Renal cortex interstitium (tissue), 11 donors: ENCODE data around the gene MACROD2. TPM values are rescaled to one million over a fixed set of nuclear protein-coding genes. Genes with fewer than 3 reads are reported as not detected.

Source experiments
- DNase-seq, 11 donors: peaks; one replicate each; pipeline ENCODE4 v3.0.0-alpha.2; 2013; ENCODE audit warnings: low read depth in 9 of 11, low spot score in 4 of 11; ENCODE audit errors: extremely low read depth in 1 of 11
- polyA plus RNA-seq, 3 donors: library from polyadenylated mRNA; unstranded; fragments of 120-200 nt; gene quantifications; one replicate each; pipeline ENCODE4 v1.2.1, GENCODE V29; 2013; ENCODE audit not compliant: insufficient read length in 3 of 3

MACROD2 gene
- polyA plus RNA-seq, 3 donors = 12.2 to 14.6 (median 14.0) TPM

DNA sequence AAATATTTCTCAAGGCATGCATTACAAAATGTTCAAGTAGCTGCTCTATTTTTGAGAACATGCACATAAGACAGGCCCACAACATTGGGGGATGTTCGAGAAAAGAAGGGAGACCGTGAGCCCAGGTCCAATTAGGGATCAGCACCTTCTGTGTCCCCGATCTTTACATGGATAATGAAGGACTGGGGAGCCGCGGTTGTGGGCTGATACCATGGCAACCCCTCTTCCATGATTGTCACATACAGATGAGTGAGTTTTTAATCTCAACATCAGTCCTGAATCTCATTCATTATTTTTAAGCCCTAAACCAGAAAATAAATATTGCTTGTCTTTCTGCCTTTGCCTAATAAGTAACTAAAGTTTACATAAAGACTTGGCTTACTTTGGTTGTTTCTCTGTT lies 1642.2 kb downstream of the MACROD2 start:
- DNase-seq = no peak

DNA sequence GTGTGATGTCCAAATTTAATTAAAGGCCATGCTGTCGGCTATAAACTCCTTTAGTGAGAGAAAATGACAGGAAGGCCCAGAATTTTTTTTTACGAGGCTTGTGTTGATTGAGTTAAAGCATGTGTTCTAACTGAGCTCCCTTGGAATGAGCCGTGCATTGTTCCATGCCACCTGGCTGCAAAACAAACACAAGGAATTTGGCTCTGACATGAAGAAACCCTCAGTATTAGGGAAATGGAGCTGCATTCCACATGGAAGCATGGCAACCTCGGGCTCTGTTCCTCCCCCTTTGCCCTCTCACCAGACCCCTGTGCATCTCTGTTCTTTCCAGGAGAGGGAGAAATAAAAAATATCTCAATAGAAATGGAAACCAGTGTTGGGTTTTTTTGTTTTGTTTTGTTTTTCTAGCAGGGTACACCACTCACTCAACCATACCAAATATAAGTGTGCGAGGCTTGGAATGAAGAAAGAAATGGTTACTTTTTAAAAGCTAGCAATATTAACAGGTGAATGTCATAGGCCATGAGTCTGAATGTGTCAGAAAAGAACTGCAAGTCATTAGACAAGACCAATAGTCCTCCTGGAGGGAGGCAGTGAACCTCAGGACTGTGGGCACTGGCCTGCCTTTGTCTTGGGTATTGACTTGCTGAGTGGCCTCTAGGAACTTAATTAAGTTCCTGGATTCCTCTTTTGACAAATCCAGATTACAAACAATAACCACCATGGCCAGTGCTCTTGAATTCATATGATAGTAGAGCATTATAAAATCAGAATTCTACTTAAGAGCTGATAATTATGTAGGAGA lies 1642.8 kb downstream of the MACROD2 start:
- peak in 8 of 11 donors; percentile 27 to 70 (median 47) for DNase-seq

DNA sequence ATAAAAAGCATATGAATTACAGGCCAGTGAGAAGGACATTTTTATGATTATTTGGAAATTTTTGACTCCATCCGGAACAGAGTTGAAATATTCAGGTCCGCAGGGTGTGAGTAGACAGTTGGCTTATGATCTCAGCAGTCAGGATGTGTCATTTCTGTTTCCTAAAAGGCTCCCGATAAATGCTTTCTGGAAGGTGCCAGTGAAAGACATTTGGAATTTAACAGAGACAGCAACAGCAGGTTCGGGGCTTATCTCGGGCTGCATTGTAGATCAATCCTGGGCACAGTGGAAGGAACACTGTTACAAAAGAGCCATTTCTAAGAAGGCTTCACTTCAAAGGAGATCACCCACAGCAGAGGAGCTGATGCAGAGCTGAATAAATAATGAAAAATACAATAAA lies 1643.5 kb downstream of the MACROD2 start:
- no peak for DNase-seq

DNA sequence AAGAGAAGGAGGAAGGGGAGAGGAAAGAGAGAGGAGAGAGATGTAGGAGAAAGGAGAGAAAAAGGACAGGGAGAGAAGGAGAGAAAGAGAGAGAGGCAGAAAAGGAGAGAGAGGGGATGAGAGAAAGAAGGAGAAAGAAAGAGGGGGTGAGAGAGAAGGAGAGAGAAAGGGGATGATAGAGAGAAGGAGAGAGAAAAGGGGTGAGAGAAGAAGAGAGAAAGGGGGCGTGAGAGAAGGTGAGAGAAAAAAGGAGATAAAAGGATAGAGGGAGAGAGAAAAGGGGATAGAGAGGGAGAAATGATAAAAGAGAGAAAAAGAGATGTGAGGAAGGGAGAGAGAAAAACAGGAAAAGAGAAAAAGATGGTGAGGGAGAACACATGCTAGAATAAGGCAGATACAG lies 1644.5 kb downstream of the MACROD2 start:
- no peak for DNase-seq

DNA sequence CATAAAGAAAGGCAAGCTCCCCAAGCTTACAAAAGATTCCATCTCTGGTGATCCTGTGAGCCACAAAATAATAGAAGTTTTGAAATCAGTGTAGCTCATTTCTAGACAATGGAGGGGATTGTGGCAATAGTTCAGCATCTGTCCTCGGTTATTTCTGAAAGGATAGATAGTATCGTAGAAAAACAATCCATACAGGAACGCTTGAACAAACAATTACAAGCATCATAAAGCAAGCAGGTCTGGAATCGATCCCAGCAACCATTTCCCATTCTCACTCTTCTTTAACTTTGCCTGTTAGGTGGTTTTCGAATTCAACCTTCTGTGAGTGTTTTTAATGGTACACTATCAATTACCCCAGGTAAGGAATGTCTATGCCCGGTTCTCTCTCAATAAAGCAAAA lies 1646.8 kb downstream of the MACROD2 start:
- no peak for DNase-seq

DNA sequence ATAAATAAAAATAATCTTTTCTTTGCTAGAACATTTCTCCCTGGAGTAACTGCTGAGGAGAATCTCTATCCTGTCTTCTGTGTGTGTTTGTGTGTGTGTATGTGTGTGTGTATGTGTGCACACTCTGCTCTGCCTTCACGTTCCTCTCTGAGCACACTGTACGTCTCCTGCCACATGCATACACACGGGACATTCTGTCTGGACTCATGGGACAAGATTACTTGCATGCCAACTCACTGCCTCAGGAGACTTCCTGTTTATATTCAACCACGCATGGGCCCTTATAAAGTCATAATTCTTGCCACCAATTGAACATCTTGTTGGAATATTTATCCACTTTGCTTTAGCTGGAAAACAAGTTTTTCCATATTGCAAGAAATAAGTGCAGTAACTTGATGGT lies 1647.4 kb downstream of the MACROD2 start:
- DNase-seq = no peak

DNA sequence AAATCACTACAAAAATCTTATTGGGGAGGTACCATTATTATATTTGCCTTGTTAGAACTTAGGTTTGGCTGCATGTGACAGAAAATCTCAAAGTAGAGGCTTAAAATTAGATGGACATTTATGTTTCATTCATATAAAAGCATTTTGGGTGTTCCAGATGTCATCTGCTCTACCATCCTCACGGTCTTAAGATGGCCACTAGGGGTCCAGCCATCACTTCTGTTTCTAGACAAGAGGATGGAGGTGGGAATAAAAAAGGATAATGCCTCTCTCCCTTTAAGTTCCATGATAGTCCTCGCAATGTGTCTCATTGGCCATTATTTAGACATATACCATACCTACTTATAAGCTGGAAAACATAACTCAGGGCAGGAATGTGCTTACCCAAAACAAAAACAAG lies 1648.4 kb downstream of the MACROD2 start:
- no peak for DNase-seq

DNA sequence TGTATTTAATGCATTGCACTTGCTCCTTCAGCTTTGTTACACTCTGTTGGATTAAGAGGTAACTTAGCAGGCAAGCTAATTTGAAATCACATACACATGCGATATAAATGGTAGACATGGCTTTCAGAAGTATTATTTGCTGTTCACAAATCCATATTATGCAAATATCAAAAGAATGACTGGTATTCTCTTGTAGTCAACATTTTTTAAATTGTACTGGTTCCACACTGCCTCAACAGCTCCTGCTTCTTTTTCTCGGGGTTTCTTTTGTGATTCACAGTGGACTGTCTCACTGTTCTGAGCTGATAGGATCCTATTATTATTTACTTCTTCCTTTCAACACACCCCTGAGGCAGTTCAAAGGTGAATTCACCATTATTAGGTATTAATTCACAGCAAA lies 1650.5 kb downstream of the MACROD2 start:
- no peak for DNase-seq

DNA sequence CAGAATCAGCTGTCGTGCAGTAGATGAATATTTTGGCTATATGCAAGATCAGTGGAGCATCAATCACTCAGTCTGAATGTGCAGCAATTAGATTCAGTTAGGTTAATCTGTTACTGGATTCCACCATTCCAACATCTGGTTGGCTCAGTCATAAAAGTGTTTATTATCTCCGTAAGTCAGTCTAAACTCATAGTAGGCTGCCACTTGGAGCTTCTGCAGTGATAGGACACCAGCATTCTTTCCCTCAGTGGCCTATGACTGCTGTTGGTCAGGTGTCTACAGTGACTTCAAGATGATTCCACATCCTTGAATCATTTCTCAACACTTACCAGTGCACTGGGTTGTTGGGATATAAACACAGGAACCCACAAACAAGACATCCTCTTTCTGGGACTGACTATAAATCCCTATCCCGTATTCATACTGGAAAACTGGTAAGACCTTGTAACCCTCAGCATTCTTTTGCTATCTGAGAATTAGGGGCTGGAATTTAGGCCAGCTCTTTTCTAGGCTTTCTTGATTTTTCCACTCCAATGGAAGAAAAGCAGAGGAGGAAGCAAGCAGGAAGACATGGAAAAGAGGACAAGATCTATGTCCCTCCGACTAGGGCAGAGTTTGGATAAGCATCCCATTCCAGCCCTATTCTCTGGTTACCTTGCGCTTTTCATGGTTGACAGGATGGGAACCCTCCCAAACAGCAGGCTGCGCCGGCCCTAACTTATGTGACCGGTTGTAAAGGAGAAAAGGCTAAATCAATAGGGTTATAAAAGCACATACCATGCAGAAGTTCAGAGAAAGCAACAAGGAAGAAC lies 1658.3 kb downstream of the MACROD2 start:
- DNase-seq = no peak

DNA sequence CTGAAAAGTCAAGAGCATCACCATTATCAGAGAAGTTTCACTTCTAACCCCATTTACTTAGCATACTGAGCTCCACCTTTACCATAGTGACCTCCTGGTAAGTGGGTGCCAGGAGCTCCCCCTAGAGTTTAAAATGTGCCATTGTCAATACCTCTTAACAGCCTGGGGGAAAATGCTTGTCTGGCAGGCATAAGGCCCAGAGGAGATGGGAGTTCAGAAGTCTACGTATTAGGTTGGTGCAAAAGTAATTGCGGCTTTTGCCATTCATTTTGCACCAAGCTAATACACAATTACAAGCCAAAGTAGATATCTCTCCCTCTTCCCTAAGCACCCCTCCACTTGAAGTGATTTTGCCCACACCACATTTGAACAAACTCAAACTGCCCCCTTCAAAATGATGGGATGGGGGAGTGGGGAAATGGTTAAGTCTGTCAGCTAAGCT lies 1658.9 kb downstream of the MACROD2 start:
- DNase-seq = peak in 2 of 11 donors; percentile 42 to 52

DNA sequence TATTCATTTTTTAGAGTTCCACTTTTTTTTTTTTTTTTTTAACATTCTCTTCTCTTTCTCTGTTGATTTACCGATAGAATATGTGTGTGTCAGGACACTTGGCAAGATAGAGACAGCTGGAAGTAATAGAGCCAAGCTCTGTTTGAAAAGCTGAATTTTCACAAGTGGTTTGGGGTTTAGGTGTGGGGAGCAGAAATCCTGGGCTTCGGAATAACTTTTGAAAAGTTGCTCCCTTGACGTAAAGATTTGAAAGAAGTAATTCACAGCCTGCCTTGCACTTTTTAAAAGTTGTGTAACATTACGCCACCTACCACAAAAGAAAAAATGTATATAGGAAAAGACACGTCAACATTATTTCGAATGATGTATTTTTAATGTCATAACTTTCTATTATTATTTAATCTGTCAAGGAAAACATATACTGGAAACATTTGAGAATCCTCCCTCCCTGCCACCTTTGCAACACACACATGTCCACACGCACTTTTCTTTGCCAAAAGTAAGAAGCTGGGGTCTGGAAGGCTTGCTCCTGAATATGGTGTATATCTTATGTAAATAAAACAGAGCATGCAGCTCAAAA lies 1660.1 kb downstream of the MACROD2 start:
- DNase-seq = no peak

DNA sequence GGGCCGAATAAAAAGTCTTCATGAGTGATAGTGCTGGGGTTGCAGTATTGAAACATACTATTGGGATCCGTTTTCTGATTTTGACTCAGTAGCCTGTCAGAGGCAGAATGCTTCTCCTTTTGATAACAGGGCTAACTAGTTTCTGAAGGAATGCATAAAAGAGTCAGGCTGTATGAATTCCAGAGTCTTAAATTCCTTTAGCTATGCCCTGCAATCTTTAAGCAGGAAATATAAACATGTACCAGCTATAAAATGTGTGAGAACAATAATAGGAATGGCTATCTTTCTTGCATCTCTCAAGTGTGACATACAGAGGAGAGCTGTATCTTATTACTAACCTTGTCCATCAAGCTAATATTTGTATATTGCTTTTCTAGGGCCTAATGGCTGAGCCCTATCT lies 1660.8 kb downstream of the MACROD2 start:
- no peak for DNase-seq

DNA sequence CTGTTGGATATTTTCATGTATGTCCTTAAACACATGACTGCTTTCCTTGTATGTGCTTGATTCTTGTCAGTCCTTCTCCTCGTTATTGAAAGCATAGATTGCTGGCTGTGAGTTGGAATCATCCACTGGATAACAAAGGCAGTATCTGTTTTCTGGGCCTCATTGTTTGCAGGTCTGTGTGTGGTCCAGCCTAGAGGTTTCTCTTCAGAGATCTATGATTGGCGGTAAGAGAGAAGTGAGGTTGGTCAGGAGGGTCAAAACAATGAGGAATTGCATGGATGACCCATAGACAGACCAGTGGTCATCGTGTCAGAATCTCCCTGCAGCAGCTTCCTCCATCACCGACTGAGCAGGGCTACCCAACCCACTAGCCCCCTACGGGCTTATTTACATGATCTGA lies 1663.0 kb downstream of the MACROD2 start:
- DNase-seq = no peak

DNA sequence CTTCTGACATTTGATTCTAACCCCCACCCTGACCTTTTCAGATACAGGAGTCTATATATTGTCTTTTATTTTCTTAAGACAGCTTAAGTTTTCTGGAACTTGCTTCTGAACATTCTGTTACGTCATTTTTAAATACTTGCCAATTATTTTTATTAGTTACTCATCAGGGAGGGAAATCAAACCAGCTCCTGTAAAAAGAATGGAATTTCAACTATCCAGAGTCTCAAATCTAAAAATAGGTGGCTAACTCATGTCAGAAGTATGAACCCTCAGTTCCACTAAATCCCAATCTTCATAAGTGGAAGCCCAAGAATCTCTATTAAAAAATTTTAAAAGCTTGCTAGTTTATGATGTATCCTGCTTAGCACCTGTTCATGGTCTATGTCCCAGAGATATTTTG lies 1677.9 kb downstream of the MACROD2 start:
- no peak for DNase-seq

DNA sequence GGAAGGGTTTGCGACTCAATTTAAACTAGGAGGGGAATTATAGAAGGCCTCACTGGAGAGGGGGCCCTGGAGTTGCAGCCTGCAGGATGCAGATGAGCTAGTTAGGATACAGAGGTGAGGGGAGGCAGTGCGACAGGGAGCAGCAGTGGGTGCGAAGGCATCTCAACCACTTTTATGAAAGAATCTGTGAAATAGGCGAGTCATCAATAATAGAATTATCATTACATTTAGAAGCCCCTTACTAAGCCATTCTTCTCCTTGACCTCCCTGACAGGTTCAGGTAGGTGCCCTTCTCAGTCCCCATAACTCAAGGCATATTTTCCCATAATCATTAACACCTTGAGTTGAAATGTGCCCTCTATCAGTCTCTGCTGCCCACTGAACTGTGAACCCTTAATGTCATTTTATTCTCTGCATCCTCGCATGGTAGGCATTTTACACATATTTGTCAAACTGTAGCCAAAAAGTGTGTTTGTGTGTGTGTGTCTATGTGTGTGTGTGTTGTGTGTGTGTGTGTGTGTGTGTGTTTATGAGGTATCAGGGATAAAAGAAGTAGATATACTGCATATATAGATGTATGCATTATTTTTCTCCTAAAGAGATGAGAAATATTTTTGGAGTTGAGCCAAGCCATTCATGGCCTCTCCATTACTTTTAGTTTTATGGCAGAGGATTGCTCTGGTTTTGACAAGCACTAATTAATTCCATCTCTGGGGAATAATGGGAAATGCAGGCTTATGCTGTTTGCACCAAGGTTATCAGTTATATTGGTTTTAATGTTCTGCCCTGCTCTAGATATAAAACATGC lies 1679.1 kb downstream of the MACROD2 start:
- DNase-seq = peak in 10 of 11 donors; percentile 31 to 78 (median 55)

DNA sequence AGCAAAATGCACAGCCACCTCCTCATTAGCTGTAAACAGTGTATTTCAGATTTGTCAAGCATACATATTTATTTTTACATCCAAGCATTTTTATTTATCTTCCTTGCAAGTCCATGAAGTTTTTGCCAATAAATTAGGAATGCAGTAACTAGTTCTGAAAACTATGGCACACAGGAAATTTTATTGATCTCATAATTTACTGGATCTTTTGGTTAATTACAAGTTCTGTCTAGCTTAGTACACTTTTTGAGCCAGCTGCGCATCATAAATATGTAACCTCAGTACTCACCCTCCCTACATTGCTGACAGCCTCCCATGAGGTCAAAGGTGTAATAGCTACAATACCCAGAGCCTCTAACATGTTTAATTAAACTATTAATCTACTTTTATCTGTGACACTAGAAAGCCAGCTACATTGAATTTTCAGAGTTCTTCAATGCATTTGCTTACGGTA lies 1679.8 kb downstream of the MACROD2 start:
- DNase-seq = peak in 8 of 11 donors; percentile 39 to 72 (median 60)

DNA sequence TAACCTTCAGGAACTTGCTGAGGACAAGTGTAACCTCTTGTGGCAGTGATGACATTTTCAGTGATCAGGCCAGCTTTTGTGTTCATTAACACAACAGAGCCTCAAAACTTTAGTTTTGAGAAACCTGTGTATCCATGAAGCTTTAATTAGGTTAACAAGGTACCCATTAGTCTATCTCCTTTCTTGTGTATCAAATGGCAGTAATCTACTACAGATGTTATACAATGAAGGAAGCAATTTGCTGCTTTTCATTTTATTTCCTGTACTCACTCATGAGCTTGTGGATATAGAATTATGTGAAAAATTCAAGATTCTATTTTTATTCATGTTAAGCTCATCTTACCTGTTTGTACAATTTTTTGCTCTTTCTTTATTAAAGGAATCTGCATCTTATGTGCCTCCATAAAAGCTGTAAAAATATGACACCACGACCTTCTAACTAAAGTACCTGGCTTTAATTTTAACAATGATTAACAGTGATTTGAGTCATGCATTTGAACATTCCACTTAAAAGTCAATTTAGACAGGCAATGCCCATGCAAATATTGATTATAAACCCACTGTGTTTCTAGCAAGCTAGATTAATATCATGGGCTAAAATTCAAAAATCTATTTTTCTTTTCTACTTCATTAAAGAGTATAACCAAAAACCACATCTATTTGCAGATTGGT lies 1680.6 kb downstream of the MACROD2 start:
- DNase-seq = no peak

DNA sequence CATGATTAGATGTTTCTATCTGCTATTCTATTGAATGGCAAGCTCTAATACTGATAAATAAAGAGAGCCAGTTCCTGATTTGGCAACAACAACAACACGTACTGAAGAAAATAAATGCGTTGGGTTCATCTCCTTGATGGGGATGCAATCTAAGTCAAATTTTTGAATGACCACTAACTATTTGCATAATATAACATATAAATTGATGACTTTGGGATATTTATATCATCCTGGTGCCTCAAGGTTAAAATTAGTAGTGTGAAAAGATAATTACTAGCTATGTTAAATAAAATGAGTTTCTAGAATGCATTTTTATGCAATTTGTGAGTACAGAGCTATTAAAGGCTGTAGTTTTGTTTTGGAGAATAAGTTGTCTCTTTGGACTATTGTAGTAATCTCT lies 1681.5 kb downstream of the MACROD2 start:
- DNase-seq = no peak

DNA sequence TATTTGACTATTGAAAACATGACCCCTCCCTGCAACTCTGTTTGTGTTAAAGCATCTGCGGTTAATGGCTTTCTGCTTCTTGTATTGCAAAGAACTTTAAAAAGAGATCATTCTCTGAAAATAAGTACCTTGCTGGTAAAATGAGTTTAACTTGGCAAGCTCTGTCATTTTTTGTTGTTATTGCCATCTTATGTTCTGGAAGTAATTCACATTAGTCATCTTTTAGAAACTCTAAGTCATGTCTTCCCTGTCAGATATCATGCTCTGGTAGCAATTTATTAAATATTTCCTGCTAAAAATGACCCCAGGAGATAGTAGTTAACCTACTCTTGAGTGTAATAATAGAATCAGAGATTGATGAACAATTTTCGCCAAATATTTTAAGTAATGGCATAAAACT lies 1687.4 kb downstream of the MACROD2 start:
- no peak for DNase-seq
